ENCODE measurements around the gene IL17RD.

The IL17RD gene

GRCh38 chr3:57064001-57064400, 101.2 kb downstream of the IL17RD start:
- no peak for DNase-seq

- no peak for DNase-seq
Observed at GRCh38 chr3:57063032-57063431, 102.1 kb downstream of the IL17RD start.

GRCh38 chr3:57062101-57062631, 103.0 kb downstream of the IL17RD start:
- no peak for DNase-seq

GRCh38 chr3:57061556-57061955, 103.6 kb downstream of the IL17RD start:
- DNase-seq = no peak

GRCh38 chr3:57060089-57060821, 104.9 kb downstream of the IL17RD start, which contains the start of gene SPATA12:
Gene SPATA12, plus strand, starts transcription at chr3:57060664. Its CDS starts 13,031 bp downstream, at chr3:57073695.
- no peak for DNase-seq

- DNase-seq = no peak
Observed at GRCh38 chr3:57059411-57059810, 105.7 kb downstream of the IL17RD start.

- no peak for DNase-seq
Observed at GRCh38 chr3:57057351-57057750, 107.8 kb downstream of the IL17RD start.

GRCh38 chr3:57053122-57053521, 112.0 kb downstream of the IL17RD start:
- DNase-seq = no peak

GRCh38 chr3:57052662-57053061, 112.5 kb downstream of the IL17RD start:
- DNase-seq = no peak

- no peak for DNase-seq
Observed at GRCh38 chr3:57048728-57049127, 116.4 kb downstream of the IL17RD start.

GRCh38 chr3:57048052-57048671, 117.0 kb downstream of the IL17RD start:
- DNase-seq = no peak

GRCh38 chr3:57046101-57046765, 118.9 kb downstream of the IL17RD start:
- DNase-seq = no peak

- DNase-seq = no peak
Observed at GRCh38 chr3:57043518-57043917, 121.6 kb downstream of the IL17RD start.

- DNase-seq = no peak
Observed at GRCh38 chr3:57041674-57042073, 123.5 kb downstream of the IL17RD start.

All from activated CD4-positive, CD25-positive, alpha-beta regulatory T cell (primary cell).